ENCODE results near the gene C20orf173.

Gene C20orf173

DNA sequence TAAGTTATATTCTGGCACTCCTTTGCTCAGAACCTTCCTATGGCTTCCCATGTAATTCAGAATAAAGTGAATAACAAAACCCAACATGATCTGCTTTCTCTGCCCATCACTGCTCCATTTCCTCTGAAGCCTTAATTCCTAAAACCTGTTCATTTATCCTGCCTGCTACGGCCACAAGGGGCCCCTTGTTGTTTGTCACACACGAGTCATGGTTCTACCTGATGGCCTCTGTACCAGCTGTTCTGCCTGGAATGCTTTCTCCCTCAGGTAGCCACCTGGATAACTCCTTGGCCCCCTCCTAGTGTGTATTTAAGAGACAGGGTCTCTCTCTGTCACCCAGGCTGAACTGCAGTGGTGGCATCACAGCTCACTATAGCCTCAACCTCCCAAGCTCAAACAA is 39.2 kb upstream of the C20orf173 start:
- DNase-seq (ENCODE audit: low read depth): peak; percentile 38
- H3K4me3 ChIP-seq (ENCODE audit: low read depth, low read length): no peak overlapping the region
- peak; percentile 31 for TF ChIP-seq CTCF (IDR thresholded peaks at IDR 0.05; ENCODE audit: insufficient read depth, low read depth, low read length, missing control alignments)

DNA sequence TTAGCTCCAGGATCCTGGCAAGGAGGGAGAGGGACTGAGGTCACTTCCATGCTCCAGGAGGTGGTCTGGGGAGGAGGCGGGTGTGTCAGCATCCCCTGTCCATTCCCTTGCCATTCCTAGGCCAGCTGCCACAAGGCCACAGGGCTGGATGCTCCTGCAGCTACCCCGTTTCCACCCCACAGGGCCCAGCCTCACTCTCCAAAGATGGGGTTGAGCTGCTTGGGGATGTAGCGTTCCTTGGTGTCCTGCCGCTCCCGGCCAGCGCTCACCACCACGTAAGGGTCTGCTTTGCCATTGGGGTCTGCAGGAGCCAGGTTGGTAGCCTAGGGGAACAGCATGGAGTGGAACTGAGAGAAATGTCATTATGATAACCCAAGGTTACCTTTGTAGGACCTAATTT is 35.5 kb upstream of the C20orf173 start:
- no peak for DNase-seq (ENCODE audit: low read depth)
- no peak overlapping the region for H3K4me3 ChIP-seq (ENCODE audit: low read depth, low read length)
- TF ChIP-seq CTCF (IDR thresholded peaks at IDR 0.05; ENCODE audit: insufficient read depth, low read depth, low read length, missing control alignments): no peak

DNA sequence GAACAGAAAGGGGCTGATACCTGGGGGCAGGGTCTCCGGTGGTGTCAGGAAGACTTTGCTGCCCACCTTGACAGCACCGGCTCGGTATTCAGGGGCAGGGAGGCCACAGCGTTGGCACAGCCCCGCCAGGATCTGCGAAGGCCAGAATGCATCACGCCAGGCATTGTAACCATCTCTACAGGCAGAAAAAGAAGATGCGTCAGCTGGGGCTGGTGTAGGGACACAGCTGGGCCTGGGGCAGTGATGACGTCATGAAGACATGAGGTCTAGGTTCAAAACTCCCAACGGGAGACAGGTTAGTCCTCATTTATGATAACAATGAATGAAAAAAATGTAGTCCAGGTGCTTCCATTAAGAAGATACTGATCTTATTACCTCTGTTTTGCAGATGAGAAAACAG is 34.4 kb upstream of the C20orf173 start:
- no peak for TF ChIP-seq CTCF (IDR thresholded peaks at IDR 0.05; ENCODE audit: insufficient read depth, low read depth, low read length, missing control alignments)
- no peak overlapping the region for H3K4me3 ChIP-seq (ENCODE audit: low read depth, low read length)
- DNase-seq (ENCODE audit: low read depth): no peak

DNA sequence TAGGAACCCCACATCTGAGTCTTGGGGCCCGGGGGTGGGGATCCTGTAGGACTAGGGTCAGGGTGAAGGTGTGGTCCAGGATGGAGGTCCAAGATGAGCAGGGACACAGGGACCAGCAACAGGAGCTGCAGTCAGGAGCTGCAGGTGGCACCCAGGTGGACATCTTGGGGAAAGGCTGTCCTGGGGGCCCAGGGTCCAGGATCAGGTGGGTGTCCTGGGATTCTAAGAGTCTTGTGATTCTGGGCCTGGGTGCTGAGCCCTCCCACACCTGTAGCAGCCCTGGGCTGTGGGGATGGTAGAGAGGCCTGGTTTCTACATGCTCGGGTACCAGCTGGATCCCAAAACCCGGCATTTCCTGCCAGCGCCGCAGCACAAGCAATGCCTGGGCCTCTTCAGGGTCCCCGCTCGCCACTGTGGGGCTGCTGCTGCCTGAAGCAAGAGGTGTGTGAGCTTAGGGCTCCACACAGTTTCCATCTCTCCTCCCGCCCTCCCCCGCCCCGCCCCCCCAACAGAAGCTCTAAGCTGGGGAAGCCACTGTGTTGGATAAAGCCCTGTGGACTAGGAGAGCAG is 33.2 kb upstream of the C20orf173 start:
- no peak overlapping the region for H3K4me3 ChIP-seq (ENCODE audit: low read depth, low read length)
- DNase-seq (ENCODE audit: low read depth): no peak
- no peak for TF ChIP-seq CTCF (IDR thresholded peaks at IDR 0.05; ENCODE audit: insufficient read depth, low read depth, low read length, missing control alignments)

DNA sequence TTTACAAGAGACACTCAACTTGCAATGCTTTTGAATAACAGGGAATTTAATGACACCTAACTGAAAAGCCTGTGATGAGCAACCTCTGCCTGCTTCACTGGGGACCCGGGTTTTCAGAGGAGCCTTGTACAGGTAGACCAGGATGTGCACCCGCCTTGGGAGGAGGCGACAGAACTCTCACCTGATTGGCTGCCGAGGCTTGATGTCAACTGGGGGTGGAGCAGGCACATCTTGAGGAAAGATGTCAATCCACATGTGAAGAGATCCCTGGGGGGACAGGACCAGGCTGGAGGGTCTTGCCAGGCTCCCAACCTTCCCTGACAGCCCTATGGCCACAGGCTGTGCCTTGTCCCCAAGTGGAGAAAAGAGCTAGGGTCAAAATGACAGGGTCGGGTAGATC is 32.2 kb upstream of the C20orf173 start:
- H3K4me3 ChIP-seq (ENCODE audit: low read depth, low read length): no peak overlapping the region
- no peak for DNase-seq (ENCODE audit: low read depth)
- TF ChIP-seq CTCF (IDR thresholded peaks at IDR 0.05; ENCODE audit: insufficient read depth, low read depth, low read length, missing control alignments): no peak

DNA sequence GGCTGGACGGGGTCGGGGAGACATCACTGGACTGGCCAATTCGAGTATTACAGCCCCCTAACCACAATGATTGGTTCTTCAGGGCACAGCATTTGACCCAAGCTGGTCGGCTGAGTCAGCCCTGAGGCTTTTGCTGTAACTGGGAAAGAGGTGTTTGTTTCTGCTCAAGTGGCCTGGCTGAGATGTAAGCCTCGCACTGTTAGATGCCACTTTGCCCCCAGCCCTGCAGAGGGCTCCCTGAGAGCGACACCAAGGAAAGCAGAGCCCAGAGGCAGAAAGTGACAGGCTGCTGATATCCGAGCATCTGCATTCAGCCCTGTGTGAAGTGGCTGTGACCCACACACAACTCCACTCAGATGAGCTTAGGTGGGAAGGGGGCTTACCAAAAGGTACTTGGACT is 31.8 kb upstream of the C20orf173 start:
- peak; percentile 65 for DNase-seq (ENCODE audit: low read depth)
- peak; percentile 54 for TF ChIP-seq CTCF (IDR thresholded peaks at IDR 0.05; ENCODE audit: insufficient read depth, low read depth, low read length, missing control alignments)
- no peak overlapping the region for H3K4me3 ChIP-seq (ENCODE audit: low read depth, low read length)

DNA sequence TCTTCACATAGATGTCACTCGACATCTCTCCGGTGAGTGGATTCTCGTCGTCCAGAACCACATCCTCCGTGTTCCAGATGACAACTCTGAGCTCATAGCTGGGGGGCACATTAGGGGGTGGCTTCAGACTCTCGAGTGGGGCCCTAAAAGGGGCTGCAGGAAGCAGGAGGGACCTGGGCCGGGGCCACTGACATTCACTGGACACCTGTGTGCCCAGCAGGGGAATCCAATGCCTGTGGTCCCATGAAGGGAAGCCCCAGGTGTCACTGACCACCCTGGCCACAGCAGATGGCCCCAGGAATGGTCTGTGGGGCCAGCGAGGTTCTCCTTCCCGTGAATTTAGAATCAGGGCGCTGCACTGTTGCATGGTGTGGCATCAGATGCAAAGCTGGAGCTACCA is 31.1 kb upstream of the C20orf173 start:
- TF ChIP-seq CTCF (IDR thresholded peaks at IDR 0.05; ENCODE audit: insufficient read depth, low read depth, low read length, missing control alignments): no peak
- no peak overlapping the region for H3K4me3 ChIP-seq (ENCODE audit: low read depth, low read length)
- no peak for DNase-seq (ENCODE audit: low read depth)
